ENCODE results near the gene NR2F1-AS1. TPM values are rescaled to one million over a fixed set of nuclear protein-coding genes. Genes with fewer than 3 reads are reported as not detected.

The NR2F1-AS1 gene
- total RNA-seq, 2 experiments from 2014 or later: not detected

GRCh38 chr5:93409691-93410090 is 171.3 kb downstream of the NR2F1-AS1 start:
- no TSS peak for BruUV-seq (replicated peaks)

GRCh38 chr5:93407454-93407853 is 173.6 kb downstream of the NR2F1-AS1 start:
- Histone ChIP-seq H3K9me2 (ENCODE audit: insufficient read depth, low read length) (no peaks in the 10 kb centered on the region), H3K36me3 (ENCODE audit: insufficient read depth, low read length) (no peaks in the 10 kb centered on the region), H4K20me1 (ENCODE audit: insufficient read depth, low read length) (no peaks in the 10 kb centered on the region), H3K4me2 (ENCODE audit: low read length) (no peak overlapping the region), H3K27ac (ENCODE audit: low read depth, low read length, poor library complexity, severe bottlenecking) (no peak overlapping the region), H3K4me3 (ENCODE audit: low read depth, low read length, poor library complexity, severe bottlenecking) (no peak overlapping the region), H3K79me2 (ENCODE audit: insufficient read depth, low read depth, low read length) (no peaks in the 10 kb centered on the region), H2AFZ (ENCODE audit: low read length) (no peak overlapping the region), H3K4me1 (ENCODE audit: insufficient read depth, low read length, poor library complexity, severe bottlenecking) (no peaks in the 10 kb centered on the region), H3K9me3 (ENCODE audit: low read length) (no peaks in the 10 kb centered on the region)
- POLR2A ChIA-PET: no interaction called here
- BruUV-seq (replicated peaks): no TSS peak
- intact Hi-C loops (cut with micrococcal nuclease; ENCODE audit: unreplicated experiment): no loop called here
- CTCF ChIA-PET (ENCODE audit: unreplicated experiment): no interaction called here
- TF ChIP-seq EZH2phosphoT487 (IDR thresholded peaks at IDR 0.05; ENCODE audit: borderline replicate concordance, low read depth, low read length) (no peak), CTCF (conservative IDR thresholded peaks at IDR 0.05; ENCODE audit: low read length) (no peak)
- DNase-seq (ENCODE audit: low spot score): no peak

More at GRCh38 chr5:93409691-93410090, 171.3 kb downstream of the NR2F1-AS1 start:
- Histone ChIP-seq H3K9me3 (ENCODE audit: low read length) (no peaks in the 10 kb centered on the region), H3K9me2 (ENCODE audit: insufficient read depth, low read length) (no peaks in the 10 kb centered on the region), H3K4me2 (ENCODE audit: low read length) (no peak overlapping the region), H3K4me3 (ENCODE audit: low read depth, low read length, poor library complexity, severe bottlenecking) (no peak overlapping the region), H3K79me2 (ENCODE audit: insufficient read depth, low read depth, low read length) (no peaks in the 10 kb centered on the region), H3K36me3 (ENCODE audit: insufficient read depth, low read length) (no peaks in the 10 kb centered on the region), H3K27ac (ENCODE audit: low read depth, low read length, poor library complexity, severe bottlenecking) (no peak overlapping the region), H4K20me1 (ENCODE audit: insufficient read depth, low read length) (no peaks in the 10 kb centered on the region), H3K4me1 (ENCODE audit: insufficient read depth, low read length, poor library complexity, severe bottlenecking) (no peaks in the 10 kb centered on the region), H2AFZ (ENCODE audit: low read length) (no peak overlapping the region)
- POLR2A ChIA-PET: no interaction called here
- intact Hi-C loops (cut with micrococcal nuclease; ENCODE audit: unreplicated experiment): no loop called here
- no peak for TF ChIP-seq CTCF (conservative IDR thresholded peaks at IDR 0.05; ENCODE audit: low read length)
- no peak for TF ChIP-seq EZH2phosphoT487 (IDR thresholded peaks at IDR 0.05; ENCODE audit: borderline replicate concordance, low read depth, low read length)
- no peak for DNase-seq (ENCODE audit: low spot score)
- CTCF ChIA-PET (ENCODE audit: unreplicated experiment): no interaction called here

GRCh38 chr5:93406971-93407401 is 174.0 kb downstream of the NR2F1-AS1 start:
- Histone ChIP-seq H2AFZ (ENCODE audit: low read length) (no peak overlapping the region), H3K4me1 (ENCODE audit: insufficient read depth, low read length, poor library complexity, severe bottlenecking) (no peaks in the 10 kb centered on the region), H3K9me3 (ENCODE audit: low read length) (no peaks in the 10 kb centered on the region), H3K4me2 (ENCODE audit: low read length) (no peak overlapping the region), H3K36me3 (ENCODE audit: insufficient read depth, low read length) (no peaks in the 10 kb centered on the region), H3K9me2 (ENCODE audit: insufficient read depth, low read length) (no peaks in the 10 kb centered on the region), H3K4me3 (ENCODE audit: low read depth, low read length, poor library complexity, severe bottlenecking) (no peak overlapping the region), H3K79me2 (ENCODE audit: insufficient read depth, low read depth, low read length) (no peaks in the 10 kb centered on the region), H3K27ac (ENCODE audit: low read depth, low read length, poor library complexity, severe bottlenecking) (no peak overlapping the region), H4K20me1 (ENCODE audit: insufficient read depth, low read length) (no peaks in the 10 kb centered on the region)
- no TSS peak for BruUV-seq (replicated peaks)
- TF ChIP-seq EZH2phosphoT487 (IDR thresholded peaks at IDR 0.05; ENCODE audit: borderline replicate concordance, low read depth, low read length): no peak
- no peak for TF ChIP-seq CTCF (conservative IDR thresholded peaks at IDR 0.05; ENCODE audit: low read length)
- no peak for DNase-seq (ENCODE audit: low spot score)
- intact Hi-C loops (cut with micrococcal nuclease; ENCODE audit: unreplicated experiment): no loop called here
- CTCF ChIA-PET (ENCODE audit: unreplicated experiment): no interaction called here
- POLR2A ChIA-PET: no interaction called here

All from OCI-LY7 (cell line).